ENCODE measurements around the gene ASGR2. TPM values are rescaled to one million over a fixed set of nuclear protein-coding genes. Genes with fewer than 3 reads are reported as not detected.

The ASGR2 gene
- total and polyA plus RNA-seq, 9 donors, result 0.20 to 0.72 (median 0.37) TPM; not detected in 2

GRCh38 chr17:7138800-7139381, 24.3 kb upstream of the ASGR2 start:
- no peak overlapping the region for H3K4me3 ChIP-seq
- no peak for TF ChIP-seq POLR2A (IDR thresholded peaks at IDR 0.05)
- TF ChIP-seq CTCF (IDR thresholded peaks at IDR 0.05), result no peak
- TF ChIP-seq EP300 (IDR thresholded peaks at IDR 0.05), result no peak
- DNase-seq, result no peak
- H3K9me3 ChIP-seq, result no peaks in the 10 kb centered on the region
- WGBS, 3 donors, result 63 to 74% (median 73%) methylated on average over 7 of the region's 7 CpGs
- H3K36me3 ChIP-seq, result no peaks in the 10 kb centered on the region
- H3K27me3 ChIP-seq, result no peaks in the 10 kb centered on the region
- intact Hi-C loops (cut with DNase I), result loop anchor here (5.0 to 10.0 kb wide), 3 partner anchors 87 to 224 kb away; no protein-coding TSS in a partner anchor
- H3K27ac ChIP-seq, result no peak overlapping the region
- H3K4me1 ChIP-seq (ENCODE audit: insufficient read depth), result no peaks in the 10 kb centered on the region

GRCh38 chr17:7137171-7137943, 22.7 kb upstream of the ASGR2 start:
- no peak for DNase-seq
- H3K9me3 ChIP-seq, result no peaks in the 10 kb centered on the region

GRCh38 chr17:7136266-7136877, 21.8 kb upstream of the ASGR2 start:
- Histone ChIP-seq H3K4me3 (no peak overlapping the region), H3K9me3 (no peaks in the 10 kb centered on the region), H3K36me3 (no peaks in the 10 kb centered on the region), H3K4me1 (ENCODE audit: insufficient read depth) (no peaks in the 10 kb centered on the region), H3K27me3 (no peaks in the 10 kb centered on the region), H3K27ac (no peak overlapping the region)
- WGBS, 3 donors, result 23 to 26% (median 24%) methylated on average over 9 of the region's 9 CpGs
- intact Hi-C loops (cut with DNase I), result loop anchor here (2.0 to 10.0 kb wide), 4 partner anchors 84 to 222 kb away; partner anchors contain the start of gene SLC16A11 (in 1 of the 4)
- TF ChIP-seq CTCF (IDR thresholded peaks at IDR 0.05), result peak; percentile 38 to 76 (median 60)
- no peak for TF ChIP-seq POLR2A (IDR thresholded peaks at IDR 0.05)
- TF ChIP-seq EP300 (IDR thresholded peaks at IDR 0.05), result no peak
- peak; percentile 62 to 86 (median 73) for DNase-seq

More at GRCh38 chr17:7137171-7137943, 22.7 kb upstream of the ASGR2 start:
- Histone ChIP-seq H3K4me1 (ENCODE audit: insufficient read depth) (no peaks in the 10 kb centered on the region), H3K27me3 (no peaks in the 10 kb centered on the region), H3K27ac (no peak overlapping the region), H3K4me3 (no peak overlapping the region), H3K36me3 (no peaks in the 10 kb centered on the region)
- intact Hi-C loops (cut with DNase I), result loop anchor here (2.0 to 10.0 kb wide), 4 partner anchors 85 to 223 kb away; partner anchors contain the start of gene SLC16A11 (in 1 of the 4)
- 17 to 27% (median 27%) methylated on average over 13 of the region's 13 CpGs for WGBS, 3 donors
- no peak for TF ChIP-seq CTCF (IDR thresholded peaks at IDR 0.05)
- no peak for TF ChIP-seq EP300 (IDR thresholded peaks at IDR 0.05)
- TF ChIP-seq POLR2A (IDR thresholded peaks at IDR 0.05), result no peak

- no peak for DNase-seq
- Histone ChIP-seq H3K27me3 (no peaks in the 10 kb centered on the region), H3K4me3 (no peak overlapping the region), H3K4me1 (ENCODE audit: insufficient read depth) (no peaks in the 10 kb centered on the region), H3K9me3 (no peaks in the 10 kb centered on the region), H3K27ac (no peak overlapping the region), H3K36me3 (no peaks in the 10 kb centered on the region)
- intact Hi-C loops (cut with DNase I), result loop anchor here in 2 of 4 donors (2.0 to 10.0 kb wide), 2 partner anchors 81 to 219 kb away; no protein-coding TSS in a partner anchor
- WGBS, 3 donors, result 64 to 77% (median 69%) methylated on average over 20 of the region's 20 CpGs
- TF ChIP-seq CTCF (IDR thresholded peaks at IDR 0.05) (no peak), POLR2A (IDR thresholded peaks at IDR 0.05) (no peak), EP300 (IDR thresholded peaks at IDR 0.05) (no peak)
Measured at GRCh38 chr17:7133916-7134315, 19.3 kb upstream of the ASGR2 start.

All from ovary (tissue), 9 donors.